GM12865 (cell line): ENCODE results near the gene ZNRF3.
A peak's percentile ranks its signal among the peaks of the same experiment; 100 is the strongest.
"Not testable (repeated sequence)": the region's sequence is repeated elsewhere in the genome, so short reads cannot be mapped to it uniquely, and the experiment has no call there.

ENCODE experiments used
- DNase-seq: peaks from one replicate; pipeline ENCODE4 v3.0.0; 2010; ENCODE audit warnings: low read depth
- H3K4me3 ChIP-seq: 2 replicates; pipeline ENCODE4 v1.5.1; 2011; ENCODE audit warnings: mild to moderate bottlenecking, low read depth, low read length, control low read depth
- CTCF ChIP-seq: IDR thresholded peaks from 2 replicates; pipeline ENCODE4 v1.5.1; 2011; ENCODE audit warnings: low read length, control low read depth, low read depth, inconsistent platforms; ENCODE audit not compliant: insufficient read depth; ENCODE audit errors: missing control alignments

ZNRF3 gene

GRCh38 chr22:28883917-28884746, 760 bp downstream of the ZNRF3 start:
- DNase-seq = peak; percentile 38

GRCh38 chr22:28884747-28885350, 1.5 kb downstream of the ZNRF3 start:
- TF ChIP-seq CTCF = no peak
- no peak for DNase-seq
- H3K4me3 ChIP-seq = no peak overlapping the region

More at GRCh38 chr22:28883917-28884746, 760 bp downstream of the ZNRF3 start:
- peak overlapping the region; percentile 40 for H3K4me3 ChIP-seq
- TF ChIP-seq CTCF = no peak

- DNase-seq = no peak
- no peak for TF ChIP-seq CTCF
Observed at GRCh38 chr22:28885939-28886338, 2.6 kb downstream of the ZNRF3 start.

GRCh38 chr22:28886679-28887078, 3.3 kb downstream of the ZNRF3 start:
- DNase-seq, H3K4me3 ChIP-seq: not testable (repeated sequence)

More at GRCh38 chr22:28885939-28886338, 2.6 kb downstream of the ZNRF3 start:
- H3K4me3 ChIP-seq = no peak overlapping the region

GRCh38 chr22:28887725-28888459, 4.5 kb downstream of the ZNRF3 start:
- no peak overlapping the region for H3K4me3 ChIP-seq
- no peak for DNase-seq
- no peak for TF ChIP-seq CTCF

GRCh38 chr22:28889478-28890024, 6.2 kb downstream of the ZNRF3 start:
- no peak for TF ChIP-seq CTCF
- DNase-seq = peak; percentile 21
- no peak overlapping the region for H3K4me3 ChIP-seq
